IMR-90 (cell line): Measurements from ENCODE around the gene MAP3K7CL. TPM values are rescaled to one million over a fixed set of nuclear protein-coding genes. Genes with fewer than 3 reads are reported as not detected.

Experiments
- ATAC-seq: fragments of 200-7000 bp; cut with Tn5 transposase; 2 replicates; pipeline ENCODE4 v1.9.1; 2020; ENCODE audit warnings: low read depth, mild to moderate bottlenecking, moderate library complexity
- BruUV-seq: library from RNA; stranded (reverse); fragments of 400-500 nt; replicated peaks from 2 replicates; lab custom pipeline; 2021; lab: Mats Ljungman, UMichigan
- CTCF ChIA-PET: fragments of 300-600 bp; formaldehyde crosslinking; extraction: SDS; loops from one replicate; lab custom pipeline; 2021; ENCODE audit warnings: antibody characterized with exemption; lab: Yijun Ruan, JAX
- POLR2A ChIA-PET: fragments of 300-600 bp; sonication (Branson Sonifier 250); formaldehyde crosslinking; loops from one replicate; lab custom pipeline; 2022; ENCODE audit warnings: antibody characterized with exemption; ENCODE audit not compliant: unreplicated experiment; lab: Charles Lee
- DNase-seq: peaks from one replicate; pipeline ENCODE4 v3.0.0; 2013
- H2AFZ ChIP-seq: replicated peaks from 2 replicates; pipeline ENCODE3; 2013; ENCODE audit warnings: low read length, mild to moderate bottlenecking; ENCODE audit not compliant: poor library complexity
- H2AK5ac ChIP-seq: 2 replicates; pipeline ENCODE4 v1.6.1; 2013; ENCODE audit warnings: low read depth, low read length, inconsistent platforms
- H2AK9ac ChIP-seq: replicated peaks from 2 replicates; pipeline ENCODE3; 2013; ENCODE audit warnings: mild to moderate bottlenecking, low read depth, low read length, moderate library complexity; ENCODE audit not compliant: poor library complexity
- H2BK120ac ChIP-seq: 2 replicates; pipeline ENCODE4 v1.6.1; 2013; ENCODE audit warnings: low read depth, low read length, inconsistent platforms
- H2BK15ac ChIP-seq: 3 replicates; pipeline ENCODE4 v1.6.1; 2013; ENCODE audit warnings: low read depth, low read length, inconsistent platforms
- H2BK20ac ChIP-seq: 2 replicates; pipeline ENCODE4 v1.6.1; 2013; ENCODE audit warnings: low read depth, mild to moderate bottlenecking, inconsistent platforms, low read length, moderate library complexity
- H2BK5ac ChIP-seq: 2 replicates; pipeline ENCODE4 v1.6.1; 2013; ENCODE audit warnings: mild to moderate bottlenecking, low read depth, low read length, inconsistent platforms; ENCODE audit not compliant: poor library complexity, severe bottlenecking
- H3K14ac ChIP-seq: replicated peaks from 2 replicates; pipeline ENCODE4 v1.6.1; 2013; ENCODE audit warnings: low read depth, low read length, inconsistent platforms
- H3K18ac ChIP-seq: 2 replicates; pipeline ENCODE4 v1.6.1; 2013; ENCODE audit warnings: low read depth, low read length, control low read depth
- H3K23ac ChIP-seq: 2 replicates; pipeline ENCODE4 v1.6.1; 2013; ENCODE audit warnings: low read depth, low read length, inconsistent platforms
- H3K27ac ChIP-seq: 2 replicates; pipeline ENCODE4 v1.5.1; 2013; ENCODE audit warnings: mild to moderate bottlenecking, control low read depth, low read length; ENCODE audit not compliant: insufficient read depth
- H3K27me3 ChIP-seq: 2 replicates; pipeline ENCODE4 v1.6.1; 2013; ENCODE audit warnings: low read length; ENCODE audit not compliant: control insufficient read depth, insufficient read depth
- H3K36me3 ChIP-seq: 2 replicates; pipeline ENCODE4 v1.6.1; 2013; ENCODE audit warnings: low read length, mixed read lengths; ENCODE audit not compliant: control insufficient read depth, insufficient read depth
- H3K4ac ChIP-seq: 2 replicates; pipeline ENCODE4 v1.6.1; 2013; ENCODE audit warnings: low read depth, low read length, inconsistent platforms
- H3K4me1 ChIP-seq: 2 replicates; pipeline ENCODE4 v1.6.1; 2013; ENCODE audit warnings: low read length, mixed read lengths; ENCODE audit not compliant: control insufficient read depth, insufficient read depth
- H3K4me2 ChIP-seq: 2 replicates; pipeline ENCODE4 v1.6.1; 2013; ENCODE audit warnings: low read depth, mild to moderate bottlenecking, control low read depth, low read length, moderate library complexity
- H3K4me3 ChIP-seq: 2 replicates; pipeline ENCODE4 v1.5.1; 2013; ENCODE audit warnings: low read depth, mild to moderate bottlenecking, control low read depth, low read length, moderate library complexity; ENCODE audit not compliant: insufficient read depth
- H3K56ac ChIP-seq: 2 replicates; pipeline ENCODE4 v1.6.1; 2013; ENCODE audit warnings: low read length, inconsistent platforms; ENCODE audit not compliant: insufficient read depth; ENCODE audit errors: extremely low read depth
- H3K79me1 ChIP-seq, 2 experiments: 2 replicates each; pipeline ENCODE4 v1.6.1; 2013; ENCODE audit warnings: low read length in 2 of 2, inconsistent platforms in 1 of 2, low read depth in 1 of 2
- H3K9ac ChIP-seq: 2 replicates; pipeline ENCODE4 v1.6.1; 2013; ENCODE audit warnings: low read depth, low read length, control low read depth
- H3K9me1 ChIP-seq: 2 replicates; pipeline ENCODE4 v1.6.1; 2013; ENCODE audit warnings: low read length, inconsistent platforms; ENCODE audit not compliant: insufficient read depth
- H3K9me3 ChIP-seq: 2 replicates; pipeline ENCODE4 v1.6.1; 2013; ENCODE audit warnings: low read length; ENCODE audit not compliant: control insufficient read depth, insufficient read depth
- H4K20me1 ChIP-seq: 2 replicates; pipeline ENCODE4 v1.6.1; 2013; ENCODE audit warnings: low read length, inconsistent platforms; ENCODE audit not compliant: insufficient read depth
- H4K5ac ChIP-seq: 2 replicates; pipeline ENCODE4 v1.6.1; 2013; ENCODE audit warnings: mild to moderate bottlenecking, low read depth, low read length, control low read depth
- H4K8ac ChIP-seq, 2 experiments: 2 replicates each; pipeline ENCODE4 v1.6.1; 2013; ENCODE audit warnings: low read depth in 2 of 2, low read length in 2 of 2, control low read depth in 1 of 2, inconsistent platforms in 1 of 2
- H4K91ac ChIP-seq: 2 replicates; pipeline ENCODE4 v1.6.1; 2013; ENCODE audit warnings: low read depth, low read length, inconsistent platforms; ENCODE audit not compliant: insufficient read depth
- CHD1 ChIP-seq: IDR thresholded peaks from 2 replicates; pipeline ENCODE4 v1.6.1; 2012; ENCODE audit warnings: low read depth, low read length, improper control_type of control experiment
- CTCF ChIP-seq: conservative IDR thresholded peaks from 2 replicates; pipeline ENCODE4 v1.5.1; 2012; ENCODE audit warnings: mild to moderate bottlenecking, low read depth, low read length, improper control_type of control experiment
- FOS ChIP-seq: fragments of 150-350 bp; IDR thresholded peaks from 2 replicates; pipeline ENCODE4 v1.6.1; 2016; ENCODE audit warnings: low read depth, low read length
- MAFK ChIP-seq: IDR thresholded peaks from 2 replicates; pipeline ENCODE4 v1.6.1; 2012; ENCODE audit warnings: low read depth, low read length, improper control_type of control experiment
- MXI1 ChIP-seq: IDR thresholded peaks from 2 replicates; pipeline ENCODE4 v1.6.1; 2012; ENCODE audit warnings: low read depth, mild to moderate bottlenecking, low read length, moderate library complexity, borderline replicate concordance
- WGBS, 2 experiments: methylation state at CpG; one replicate each; pipeline versions ENCODE4 v1.1.5 to v1.1.7; 2013; ENCODE audit warnings: missing lambda C conversion rate in 2 of 2; ENCODE audit not compliant: insufficient read length in 1 of 2; ENCODE audit errors: extremely low coverage in 2 of 2; 5-methylcytosine and 5-hydroxymethylcytosine counted together
- dilution Hi-C: fragments of 300-500 bp; cut with HindIII; formaldehyde crosslinking; loops from one replicate; pipeline ENCODE4 v1.14.3; 2018; ENCODE audit warnings: low sequenced_read_pairs; ENCODE audit not compliant: unreplicated experiment
- in situ Hi-C: fragments of 300-500 bp; cut with MboI; formaldehyde crosslinking; loops from 3 replicates; pipeline ENCODE4 v1.14.3; 2019; ENCODE audit warnings: low sequenced_read_pairs, inconsistent platforms, mixed read lengths
- intact Hi-C: fragments of 100-400 bp; cut with micrococcal nuclease; formaldehyde crosslinking; loops from 2 replicates; pipeline ENCODE4 v1.10.0; 2022
- polyA plus RNA-seq, 3 experiments: library from polyadenylated mRNA; depleted of rRNA; stranded (reverse); fragments of >200 nt; gene quantifications; 2 replicates each; pipeline ENCODE4 v1.2.3, GENCODE V29; 2012; ENCODE audit warnings: low replicate concordance in 1 of 3
- total RNA-seq: library from RNA; depleted of rRNA; stranded (reverse); fragments of >200 nt; gene quantifications from 2 replicates; pipeline ENCODE4 v1.2.3, GENCODE V29; 2012

Gene MAP3K7CL
- total and polyA plus RNA-seq, 2 of the 4 experiments (the other 2 are of a cell fraction): 21.0 to 22.3 TPM

GRCh38 chr21:29208044-29208681 is 77.7 kb downstream of the MAP3K7CL start:
- H2BK15ac ChIP-seq: peak overlapping the region; percentile 16; the same call in 1 of the 3 replicates
- H3K4me2 ChIP-seq: peak overlapping the region; percentile 23
- no peaks in the 10 kb centered on the region for H3K79me1 ChIP-seq
- ATAC-seq (peak; percentile 53), DNase-seq (no peak)
- in situ Hi-C loops: no loop called here
- peak overlapping the region; percentile 78 for H4K5ac ChIP-seq
- intact Hi-C loops: no loop called here
- peak overlapping the region; percentile 63 for H4K91ac ChIP-seq
- no peak for TF ChIP-seq MXI1
- no peak for TF ChIP-seq MAFK
- no peak for TF ChIP-seq FOS
- no peak for TF ChIP-seq CHD1
- no peak for TF ChIP-seq CTCF
- CTCF ChIA-PET: no interaction called here
- H3K27me3 ChIP-seq: no peaks in the 10 kb centered on the region
- H4K8ac ChIP-seq: peak overlapping the region; percentile 62
- POLR2A ChIA-PET: no interaction called here
- H4K20me1 ChIP-seq: no peaks in the 10 kb centered on the region
- peaks cover 2% of the 10 kb centered on the region for H3K4me1 ChIP-seq
- no peaks in the 10 kb centered on the region for H3K36me3 ChIP-seq
- WGBS, 2 experiments: no CpG with 5 or more reads among the region's 9 CpGs
- no peak overlapping the region; the same call in 1 of the 2 replicates for H2BK20ac ChIP-seq
- H3K4ac ChIP-seq: peak overlapping the region; percentile 44
- H2AK9ac ChIP-seq: no peak overlapping the region
- no peaks in the 10 kb centered on the region for H3K9me3 ChIP-seq
- BruUV-seq: no TSS peak
- H3K18ac ChIP-seq: peak overlapping the region; percentile 57
- peak overlapping the region; percentile 87 for H2BK5ac ChIP-seq
- H3K9ac ChIP-seq: no peak overlapping the region; the same call in 1 of the 2 replicates
- H3K23ac ChIP-seq: peak overlapping the region; percentile 30; the same call in 1 of the 2 replicates
- H3K9me1 ChIP-seq: no peaks in the 10 kb centered on the region
- dilution Hi-C loops: no loop called here
- H3K14ac ChIP-seq: 0 out of 2 replicates have a peak overlapping the region, but pooled peaks have one; percentile 12
- peak overlapping the region; percentile 78 for H3K27ac ChIP-seq
- peak overlapping the region; percentile 76 for H2AK5ac ChIP-seq
- peak overlapping the region; percentile 54; the same call in 1 of the 2 replicates for H3K56ac ChIP-seq
- H2BK120ac ChIP-seq: peak overlapping the region; percentile 72
- H3K4me3 ChIP-seq: no peak overlapping the region
- no peak overlapping the region for H2AFZ ChIP-seq
